Activated CD8-positive, alpha-beta memory T cell treated with anti-CD3 and anti-CD28 coated beads, Interleukin-2, amount 50 U/mL, for 24 hours (primary cell): ENCODE results near the gene TMEM220.
A peak's percentile ranks its signal among the peaks of the same experiment; 100 is the strongest.
"Not testable (repeated sequence)": the region's sequence is repeated elsewhere in the genome, so short reads cannot be mapped to it uniquely, and the experiment has no call there.

Source experiments
- DNase-seq: peaks from one replicate; pipeline ENCODE4 v3.0.0-alpha.2; 2020; ENCODE audit errors: extremely low read depth

Gene TMEM220

GRCh38 chr17:10728331-10728892, 1.4 kb downstream of the TMEM220 start:
- DNase-seq: no peak

- no peak for DNase-seq
These were observed 2.6 kb downstream of the TMEM220 start for GRCh38 chr17:10727192-10727591.

GRCh38 chr17:10726196-10726595, 3.6 kb downstream of the TMEM220 start:
- DNase-seq: no peak

- no peak for DNase-seq
These were observed 4.6 kb downstream of the TMEM220 start for GRCh38 chr17:10725262-10725661.

- no peak for DNase-seq
These were observed 5.2 kb downstream of the TMEM220 start for GRCh38 chr17:10724546-10725195.

- DNase-seq: no peak
These were observed 11.3 kb downstream of the TMEM220 start for GRCh38 chr17:10718547-10718946.

- no peak for DNase-seq
These were observed 13.6 kb downstream of the TMEM220 start for GRCh38 chr17:10716218-10716617.

- DNase-seq: no peak
These were observed 16.5 kb downstream of the TMEM220 start for GRCh38 chr17:10713318-10713717.

GRCh38 chr17:10705727-10706126, 24.1 kb downstream of the TMEM220 start:
- DNase-seq: no peak

GRCh38 chr17:10702574-10702973, 27.2 kb downstream of the TMEM220 start:
- DNase-seq: no peak

GRCh38 chr17:10699856-10700255, 30.0 kb downstream of the TMEM220 start:
- DNase-seq: no peak

GRCh38 chr17:10698096-10698818, 31.6 kb downstream of the TMEM220 start:
- no peak for DNase-seq

GRCh38 chr17:10697092-10698081, 32.4 kb downstream of the TMEM220 start, which contains the start of the genes ADPRM and SCO1:
Gene ADPRM (plus strand): TSS chr17:10697594. CDS start chr17:10704927, 7,333 bp downstream.
Gene SCO1 (minus strand): TSS chr17:10697533. CDS start chr17:10697507, 26 bp downstream.
- peak; percentile 83 for DNase-seq

GRCh38 chr17:10695875-10696407, 33.9 kb downstream of the TMEM220 start:
- DNase-seq: not testable (repeated sequence)

- no peak for DNase-seq
These were observed 42.3 kb downstream of the TMEM220 start for GRCh38 chr17:10687499-10687898.

- DNase-seq: no peak
These were observed 46.0 kb downstream of the TMEM220 start for GRCh38 chr17:10683853-10684252.

- DNase-seq: no peak
These were observed 47.9 kb downstream of the TMEM220 start for GRCh38 chr17:10681866-10682446.

- DNase-seq: no peak
These were observed 55.1 kb downstream of the TMEM220 start for GRCh38 chr17:10674704-10675103.

GRCh38 chr17:10673312-10673711, 56.5 kb downstream of the TMEM220 start:
- no peak for DNase-seq

GRCh38 chr17:10668775-10669174, 61.0 kb downstream of the TMEM220 start:
- no peak for DNase-seq

- DNase-seq: no peak
These were observed 62.9 kb downstream of the TMEM220 start for GRCh38 chr17:10666906-10667305.
